ENCODE measurements around the gene CDC42BPB.

The CDC42BPB gene

DNA sequence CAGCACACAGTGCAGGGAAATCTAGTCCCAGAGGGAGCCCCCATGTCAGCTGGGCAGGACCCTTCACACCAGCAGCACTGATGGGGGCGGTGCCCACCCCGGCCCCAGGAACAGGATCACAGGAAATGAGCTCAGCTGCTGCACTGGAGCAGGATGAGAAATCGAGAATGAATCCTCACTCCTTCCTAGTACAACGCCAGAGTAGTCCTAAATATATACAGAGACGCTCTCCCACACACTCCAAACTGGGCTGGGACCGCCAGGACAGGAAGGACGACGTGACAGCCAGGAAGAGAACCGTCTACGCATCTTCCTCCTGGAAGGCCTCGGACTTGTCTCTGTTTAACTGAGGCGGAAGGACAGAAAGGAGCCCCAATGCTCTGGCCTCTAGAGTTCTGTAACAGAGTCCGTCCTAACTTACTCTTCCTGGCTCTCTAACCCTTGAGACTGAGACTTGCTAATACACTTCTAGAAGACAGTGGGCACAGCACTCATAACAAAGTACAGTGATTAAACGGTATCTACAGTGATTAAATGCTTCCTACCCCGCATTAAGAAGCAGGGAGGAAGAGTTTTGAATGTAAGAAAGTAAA, 33.4 kb downstream of the CDC42BPB start:
- Histone ChIP-seq H3K4me3 (no peak overlapping the region), H3K27ac (peak overlapping the region in 11 of 21 experiments; percentile 5 to 59 (median 33))

GRCh38 chr14:103022685-103023044, 34.7 kb downstream of the CDC42BPB start:
- Histone ChIP-seq H3K27ac (peak overlapping the region in 1 of 21 experiments; percentile 43), H3K4me3 (no peak overlapping the region)

DNA sequence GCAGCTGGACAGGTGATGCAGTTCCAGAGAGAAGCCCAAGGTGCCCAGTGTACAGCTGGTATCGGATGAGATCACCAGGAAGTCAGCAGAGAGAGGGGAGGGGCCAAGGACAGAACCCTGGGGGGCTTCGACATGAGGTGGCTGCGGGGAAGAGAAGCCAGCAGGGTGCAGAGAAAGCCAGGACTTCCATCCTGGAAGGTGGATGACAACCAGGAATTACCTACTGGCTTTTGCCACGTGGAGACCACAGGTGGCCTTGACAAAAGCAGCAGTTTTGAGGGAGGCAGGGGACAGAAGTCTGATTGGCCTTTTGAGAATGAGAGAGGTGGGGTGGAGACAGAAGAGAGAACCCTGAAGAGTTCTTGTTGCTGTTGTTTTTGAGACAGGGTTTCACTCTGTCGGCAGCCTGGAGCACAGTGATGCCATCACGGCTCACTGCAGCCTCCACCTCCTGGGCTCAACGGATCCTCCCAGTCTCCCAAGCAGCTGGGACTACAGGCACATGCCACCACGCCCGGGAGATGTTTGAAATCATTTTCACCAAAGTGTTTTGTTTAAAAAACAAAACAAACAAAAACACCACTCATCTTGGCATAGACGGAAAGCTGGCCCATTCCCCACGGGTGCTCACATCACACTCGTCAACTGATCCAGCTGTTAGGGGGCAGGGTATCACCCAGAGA, 35.2 kb downstream of the CDC42BPB start:
- Histone ChIP-seq H3K4me3 (no peak overlapping the region), H3K27ac (peak overlapping the region in 6 of 21 experiments; percentile 15 to 48 (median 39))

DNA sequence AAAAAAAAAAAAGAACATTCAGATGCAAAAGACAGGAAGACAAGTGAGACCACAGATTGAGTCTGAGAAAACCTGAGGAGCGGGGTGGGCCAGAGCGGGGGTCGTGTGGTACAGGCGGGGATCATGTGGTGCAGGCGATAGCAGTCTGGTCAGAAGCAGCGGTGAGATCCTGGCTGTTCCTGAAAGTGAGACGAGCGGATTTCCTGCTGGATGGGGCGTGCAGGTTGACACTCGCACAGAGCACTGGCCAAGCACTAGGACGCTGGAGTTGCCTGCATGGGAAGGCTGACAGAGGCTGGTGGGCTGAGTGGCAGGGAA, 35.7 kb downstream of the CDC42BPB start:
- peak overlapping the region in 3 of 21 experiments; percentile 37 to 48 (median 41) for H3K27ac ChIP-seq
- H3K4me3 ChIP-seq: no peak overlapping the region

DNA sequence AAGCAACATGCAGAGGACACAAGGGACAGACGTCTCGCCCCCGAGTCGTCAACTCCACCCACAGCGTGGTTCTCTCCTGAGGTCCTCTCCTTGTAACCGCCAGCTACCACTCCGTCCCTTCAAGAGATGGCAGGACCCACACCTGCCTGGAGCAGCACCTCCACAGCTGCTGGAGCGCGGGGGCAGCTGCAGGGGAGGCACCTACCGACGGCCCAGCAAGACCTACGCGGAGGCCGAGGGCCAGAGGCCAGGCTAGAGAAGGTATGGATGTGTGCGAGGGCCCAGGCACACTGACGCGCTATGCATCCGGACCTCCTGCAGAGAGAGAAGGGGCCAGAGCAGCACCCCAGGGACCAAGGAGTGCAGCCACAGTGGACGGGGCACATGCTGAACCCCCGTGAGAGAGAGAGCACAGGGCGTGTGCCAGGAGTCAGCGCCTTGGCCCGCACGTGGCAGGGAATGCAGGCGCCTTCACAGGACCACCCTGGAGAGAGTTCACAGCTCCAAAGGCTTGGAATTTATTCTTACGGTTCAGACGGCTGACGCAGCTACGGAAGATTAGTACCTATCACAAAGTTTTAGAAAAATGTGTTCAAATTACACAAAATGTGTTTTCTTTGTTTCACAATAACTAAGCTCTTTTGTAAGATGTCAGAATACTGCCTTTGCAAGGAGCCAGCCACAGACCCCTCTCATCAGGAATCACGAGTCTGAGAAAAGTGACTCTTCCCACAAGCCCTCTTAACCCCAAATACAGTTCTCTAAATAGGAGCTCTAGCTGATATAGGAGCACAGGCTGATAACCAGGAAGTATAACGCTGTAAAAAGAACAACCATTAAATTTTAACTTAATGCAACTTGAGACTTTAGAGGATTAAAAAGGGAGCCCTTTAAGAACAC, 36.8 kb downstream of the CDC42BPB start:
- H3K4me3 ChIP-seq: no peak overlapping the region
- peak overlapping the region in 2 of 21 experiments; percentile 11 to 25 for H3K27ac ChIP-seq

GRCh38 chr14:103019826-103020225, 37.5 kb downstream of the CDC42BPB start:
- Histone ChIP-seq H3K4me3 (no peak overlapping the region), H3K27ac (peak overlapping the region in 2 of 21 experiments; percentile 11 to 12)

DNA sequence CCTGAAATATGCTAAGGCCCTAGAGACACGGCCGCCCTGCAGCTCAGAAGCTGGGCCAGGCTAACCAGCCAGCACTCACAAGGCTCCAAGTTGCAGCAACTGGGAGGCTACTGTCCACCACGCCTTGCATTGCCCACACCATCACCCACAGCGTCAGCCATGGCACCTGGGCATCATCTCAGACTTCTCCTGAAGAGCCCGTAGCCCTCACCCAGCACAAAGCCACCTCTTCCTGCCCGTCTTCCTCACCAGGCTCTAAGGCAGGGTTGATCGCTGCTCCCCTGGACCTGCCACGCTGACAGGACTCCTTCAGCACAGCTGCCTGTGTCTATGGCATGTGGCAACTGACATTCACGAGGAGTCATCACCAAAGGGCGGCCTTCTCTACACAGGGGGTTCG, 38.1 kb downstream of the CDC42BPB start:
- peak overlapping the region in 3 of 21 experiments; percentile 11 to 24 (median 12) for H3K27ac ChIP-seq

DNA sequence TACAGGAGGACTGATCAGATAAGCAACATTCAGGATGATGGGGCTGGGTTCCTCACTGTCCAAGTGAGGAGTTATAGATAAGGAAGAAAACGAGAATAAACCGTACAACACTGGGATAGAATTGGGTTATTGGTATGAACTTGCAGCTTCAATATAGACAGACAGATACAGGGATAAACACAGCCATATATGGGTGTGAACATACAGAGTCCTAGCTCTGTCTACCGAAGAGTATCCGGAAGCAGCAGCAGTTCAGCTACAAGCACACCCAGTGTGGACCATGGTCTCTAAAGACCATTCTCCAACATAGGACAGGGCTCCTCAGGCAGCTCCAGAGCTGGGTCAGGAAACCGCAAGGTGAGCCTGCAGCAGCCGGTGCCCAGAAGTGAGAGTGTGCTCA, 40.8 kb downstream of the CDC42BPB start:
- Histone ChIP-seq H3K4me3 (no peak overlapping the region), H3K27ac (no peak overlapping the region)

More for the DNA sequence above, 38.1 kb downstream of the CDC42BPB start:
- H3K4me3 ChIP-seq: no peak overlapping the region

GRCh38 chr14:103016071-103016470, 41.3 kb downstream of the CDC42BPB start:
- H3K27ac ChIP-seq: peak overlapping the region in 4 of 21 experiments; percentile 23 to 54 (median 44)
- no peak overlapping the region for H3K4me3 ChIP-seq

DNA sequence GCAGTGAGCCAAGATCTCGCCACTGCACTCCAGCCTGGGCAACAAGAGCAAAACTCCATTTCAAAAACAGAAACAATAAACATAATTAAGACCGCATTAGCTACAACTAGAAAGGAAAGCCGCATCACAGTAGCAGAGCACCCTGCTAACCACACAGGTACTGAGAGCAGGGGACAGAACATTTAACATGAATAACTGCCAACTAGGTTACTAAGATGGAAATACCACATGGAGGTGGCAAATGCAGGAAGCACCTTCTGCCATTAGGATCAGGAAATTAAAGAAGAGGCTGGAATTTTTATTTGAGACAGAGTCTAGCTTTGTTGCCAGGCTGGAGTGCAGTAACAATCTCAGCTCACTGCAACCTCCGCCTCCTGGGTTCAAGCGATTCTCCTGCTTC, 41.9 kb downstream of the CDC42BPB start:
- H3K27ac ChIP-seq: peak overlapping the region in 8 of 21 experiments; percentile 3 to 56 (median 43)
- no peak overlapping the region for H3K4me3 ChIP-seq

- H3K4me3 ChIP-seq: no peak overlapping the region
- H3K27ac ChIP-seq: peak overlapping the region in 12 of 21 experiments; percentile 3 to 65 (median 36)
Observed at GRCh38 chr14:103014466-103015228, 42.7 kb downstream of the CDC42BPB start.

GRCh38 chr14:103013028-103013427, 44.3 kb downstream of the CDC42BPB start:
- no peak overlapping the region for H3K4me3 ChIP-seq
- no peak overlapping the region for H3K27ac ChIP-seq

DNA sequence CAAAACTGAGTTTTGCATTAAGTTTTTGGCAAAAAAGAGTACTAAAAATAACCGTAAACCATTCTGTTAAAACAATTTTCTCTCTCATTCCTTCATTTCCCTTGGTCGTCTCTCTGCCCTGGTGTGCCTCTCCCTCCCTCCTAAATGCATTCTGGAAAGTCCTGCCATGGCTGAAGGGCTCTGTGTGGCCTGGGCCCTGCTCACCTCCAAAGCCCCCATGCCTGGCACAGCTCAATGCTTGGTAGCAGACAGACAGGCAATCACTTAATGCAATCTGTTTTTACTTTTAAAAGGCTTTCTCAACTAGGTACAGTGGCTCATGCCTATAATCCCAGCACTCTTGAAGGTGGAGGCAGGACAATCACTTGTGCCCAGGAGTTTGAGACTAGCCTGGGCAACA, 47.8 kb downstream of the CDC42BPB start:
- H3K27ac ChIP-seq: no peak overlapping the region
- H3K4me3 ChIP-seq: no peak overlapping the region

DNA sequence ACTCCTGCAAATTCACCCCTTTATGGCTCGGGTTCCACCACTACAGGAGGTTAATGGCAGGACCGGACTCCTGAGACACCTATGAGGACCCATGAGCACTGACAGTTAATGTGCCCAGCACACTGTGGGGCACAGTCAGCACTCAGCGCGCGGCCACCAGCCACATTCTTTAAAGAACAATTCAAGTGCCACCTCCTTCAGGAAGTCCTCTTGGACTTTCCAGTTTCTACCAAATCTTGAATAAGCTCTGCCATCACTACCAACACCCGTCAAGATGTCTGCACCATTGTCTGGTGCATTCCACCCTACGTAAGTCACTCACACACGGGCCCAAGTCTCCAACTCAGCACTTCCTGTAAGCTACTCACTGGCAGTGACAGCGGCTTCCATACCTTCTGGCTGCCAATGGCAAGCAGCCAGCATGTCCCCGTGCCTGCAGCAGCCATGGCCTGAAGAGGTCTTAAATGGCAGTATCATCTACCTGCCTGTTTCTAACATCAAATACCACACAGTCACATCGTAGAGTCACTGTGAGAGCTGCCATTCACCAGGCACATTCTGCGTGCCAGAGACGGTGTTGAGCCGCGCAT, 48.5 kb downstream of the CDC42BPB start:
- H3K4me3 ChIP-seq: no peak overlapping the region
- no peak overlapping the region for H3K27ac ChIP-seq

DNA sequence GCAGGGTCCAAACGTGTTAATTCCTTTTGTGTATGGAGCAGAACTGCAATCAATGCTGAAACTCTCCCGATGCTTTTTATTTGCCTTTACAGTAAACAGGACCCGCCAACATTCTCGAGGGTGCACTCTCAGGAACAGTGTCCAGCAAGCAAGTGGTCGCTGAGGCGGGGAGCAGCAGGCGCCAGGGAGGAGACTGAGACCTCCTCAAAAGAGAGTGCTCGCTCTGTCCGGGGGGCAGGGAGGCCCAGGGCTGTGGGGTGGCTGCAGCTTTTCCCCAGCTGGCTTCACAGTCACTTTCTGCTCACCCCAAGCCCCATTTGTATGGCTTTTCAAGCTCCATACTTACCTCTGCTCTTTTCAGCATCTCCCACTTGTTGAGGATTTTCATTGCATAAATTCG, 49.2 kb downstream of the CDC42BPB start:
- peak overlapping the region in 1 of 21 experiments; percentile 40 for H3K27ac ChIP-seq
- H3K4me3 ChIP-seq: no peak overlapping the region

DNA sequence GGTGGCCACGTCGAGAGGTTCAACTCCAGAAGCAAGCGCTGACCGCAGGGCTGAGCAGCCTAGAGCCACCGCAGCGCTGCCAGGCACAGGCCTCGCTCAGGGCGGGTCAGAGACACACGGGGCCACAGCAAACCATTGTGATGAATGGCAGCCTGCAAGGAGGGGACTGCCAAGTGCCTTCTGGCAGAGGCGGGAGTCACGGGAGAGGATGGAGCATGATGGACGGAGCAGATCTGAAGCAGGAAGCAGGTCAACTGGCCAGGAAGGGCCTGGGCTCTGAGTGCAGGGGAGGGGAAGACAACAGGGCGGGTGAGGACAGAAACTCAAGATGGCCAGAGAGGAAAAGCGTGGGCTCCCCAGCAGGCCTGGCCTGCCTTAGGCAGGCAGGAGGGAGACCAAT, 49.8 kb downstream of the CDC42BPB start:
- Histone ChIP-seq H3K4me3 (no peak overlapping the region), H3K27ac (peak overlapping the region in 1 of 21 experiments; percentile 40)

DNA sequence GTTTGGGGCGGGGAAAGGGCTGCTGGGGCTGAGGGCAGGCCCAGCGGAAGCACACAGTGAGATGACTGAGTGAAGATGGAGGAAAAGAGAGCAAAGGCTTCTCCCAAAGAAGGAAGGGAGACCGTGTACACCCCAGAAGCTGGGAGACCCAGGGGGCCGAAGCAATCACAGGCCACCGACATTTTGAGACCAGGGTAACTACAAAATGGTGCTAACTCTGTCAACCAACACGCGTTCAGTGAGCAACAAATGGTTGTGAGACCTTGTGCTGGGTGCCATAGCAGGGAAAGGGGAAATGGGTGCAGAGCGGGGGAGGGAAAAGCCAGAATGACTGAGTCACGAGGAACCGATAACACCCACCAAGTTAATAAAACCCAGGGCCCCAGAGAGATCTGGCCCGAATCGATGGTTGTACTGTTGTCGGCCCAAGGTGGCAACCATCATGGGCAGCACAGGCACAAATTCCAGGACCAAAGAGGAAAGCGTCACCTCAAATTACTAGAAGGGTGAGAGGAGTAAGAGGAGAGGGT, 50.3 kb downstream of the CDC42BPB start:
- H3K27ac ChIP-seq: no peak overlapping the region
- no peak overlapping the region for H3K4me3 ChIP-seq

DNA sequence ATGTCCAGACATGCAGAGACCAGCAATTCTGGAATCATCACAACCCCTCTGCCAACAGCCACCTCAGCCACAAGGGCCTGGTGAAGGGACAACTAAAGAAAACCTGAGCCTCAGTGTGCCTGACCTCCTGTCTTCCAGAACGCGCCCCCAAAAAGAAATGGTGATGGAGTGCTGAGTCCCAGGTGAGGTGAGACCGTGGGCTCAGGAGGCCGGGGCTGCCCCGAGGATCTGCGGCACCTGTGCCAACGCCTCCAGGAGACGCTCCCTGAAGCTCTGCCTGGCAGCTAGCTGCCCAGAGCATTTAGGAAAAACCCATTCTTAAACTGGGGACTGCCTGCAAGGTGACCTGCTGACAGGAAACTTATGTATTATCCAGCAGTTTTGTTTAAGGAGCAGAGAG, 51.2 kb downstream of the CDC42BPB start:
- H3K27ac ChIP-seq: no peak overlapping the region
- no peak overlapping the region for H3K4me3 ChIP-seq

GRCh38 chr14:103003850-103004249, 53.5 kb downstream of the CDC42BPB start:
- Histone ChIP-seq H3K4me3 (no peak overlapping the region), H3K27ac (no peak overlapping the region)

DNA sequence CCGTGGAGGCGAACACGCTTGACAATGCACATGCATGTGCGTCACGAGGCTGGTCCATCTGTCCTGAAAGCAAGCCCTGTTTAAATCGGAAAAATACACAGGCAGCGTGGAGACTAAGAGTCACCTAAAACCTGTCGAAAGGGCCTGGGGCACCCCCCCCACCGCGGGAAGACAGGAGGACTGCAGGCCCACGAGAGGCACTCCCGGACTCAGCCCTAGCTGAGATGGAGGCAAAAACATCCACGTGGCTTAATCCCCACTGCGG, 54.1 kb downstream of the CDC42BPB start:
- Histone ChIP-seq H3K27ac (no peak overlapping the region), H3K4me3 (no peak overlapping the region)
